ENCODE results near the gene RRP15. TPM values are rescaled to one million over a fixed set of nuclear protein-coding genes. Genes with fewer than 3 reads are reported as not detected.
A peak's percentile ranks its signal among the peaks of the same experiment; 100 is the strongest.

Gene RRP15
- total RNA-seq, 1 experiment from 2014 or later, result 25.6 TPM

DNA sequence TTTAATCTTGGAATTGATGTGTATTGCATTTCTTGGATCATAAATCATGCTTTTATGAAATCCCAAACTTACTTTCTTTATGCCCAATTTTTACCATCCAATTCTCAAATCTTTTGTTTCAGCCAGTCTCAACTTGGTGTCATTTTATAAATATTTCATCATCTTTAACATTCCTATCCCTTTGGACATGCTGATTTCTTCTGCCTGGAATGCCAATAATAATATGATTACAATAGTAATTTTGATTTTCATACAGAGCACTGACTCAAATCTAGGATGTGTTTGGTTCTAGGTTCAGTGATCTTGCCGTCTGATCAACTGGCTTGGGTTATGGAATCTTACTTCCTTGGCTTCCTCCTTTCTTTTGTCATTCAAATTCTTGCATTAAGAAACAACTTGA, 12.8 kb downstream of the RRP15 start:
- ChIA-PET POLR2A (ENCODE audit: unreplicated experiment) (no interaction called here), CTCF (no interaction called here)
- Histone ChIP-seq H3K27me3 (ENCODE audit: low read length) (no peaks in the 10 kb centered on the region), H3K9me2 (replicated peaks; ENCODE audit: low read length) (no peaks in the 10 kb centered on the region), H3K4me3 (ENCODE audit: low read length) (no peak overlapping the region), H4K20me1 (ENCODE audit: low read length) (peaks cover 13% of the 10 kb centered on the region), H3K36me3 (ENCODE audit: low read depth, low read length) (peaks cover 30% of the 10 kb centered on the region), H3K9ac (ENCODE audit: low read length) (no peak overlapping the region), H3K9me3 (ENCODE audit: low read length) (no peaks in the 10 kb centered on the region), H3K79me2 (ENCODE audit: low read length) (peaks cover 98% of the 10 kb centered on the region), H3K27ac (ENCODE audit: low read length) (no peak overlapping the region), H3K4me1 (ENCODE audit: insufficient read depth, low read length) (peaks cover 13% of the 10 kb centered on the region; the same call in 1 of the 2 replicates), H3F3A (ENCODE audit: low read length, unreplicated experiment) (no peaks in the 10 kb centered on the region), H2AFZ (ENCODE audit: low read length) (no peak overlapping the region), H3K4me2 (ENCODE audit: low read length) (no peak overlapping the region)
- DNase-seq (peak; percentile 30), ATAC-seq (no peak; the same call in 1 of the 2 replicates)
- intact Hi-C loops (cut with micrococcal nuclease), result no loop called here
- TF ChIP-seq EZH2 (IDR thresholded peaks at IDR 0.05; ENCODE audit: low read length, unreplicated experiment) (no peak), EZH2phosphoT487 (IDR thresholded peaks at IDR 0.05; ENCODE audit: borderline replicate concordance, low read length) (no peak)
- TF ChIP-seq, protein P1, sequence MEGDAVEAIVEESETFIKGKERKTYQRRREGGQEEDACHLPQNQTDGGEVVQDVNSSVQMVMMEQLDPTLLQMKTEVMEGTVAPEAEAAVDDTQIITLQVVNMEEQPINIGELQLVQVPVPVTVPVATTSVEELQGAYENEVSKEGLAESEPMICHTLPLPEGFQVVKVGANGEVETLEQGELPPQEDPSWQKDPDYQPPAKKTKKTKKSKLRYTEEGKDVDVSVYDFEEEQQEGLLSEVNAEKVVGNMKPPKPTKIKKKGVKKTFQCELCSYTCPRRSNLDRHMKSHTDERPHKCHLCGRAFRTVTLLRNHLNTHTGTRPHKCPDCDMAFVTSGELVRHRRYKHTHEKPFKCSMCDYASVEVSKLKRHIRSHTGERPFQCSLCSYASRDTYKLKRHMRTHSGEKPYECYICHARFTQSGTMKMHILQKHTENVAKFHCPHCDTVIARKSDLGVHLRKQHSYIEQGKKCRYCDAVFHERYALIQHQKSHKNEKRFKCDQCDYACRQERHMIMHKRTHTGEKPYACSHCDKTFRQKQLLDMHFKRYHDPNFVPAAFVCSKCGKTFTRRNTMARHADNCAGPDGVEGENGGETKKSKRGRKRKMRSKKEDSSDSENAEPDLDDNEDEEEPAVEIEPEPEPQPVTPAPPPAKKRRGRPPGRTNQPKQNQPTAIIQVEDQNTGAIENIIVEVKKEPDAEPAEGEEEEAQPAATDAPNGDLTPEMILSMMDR (conservative IDR thresholded peaks at IDR 0.05; ENCODE audit: low read depth, low read length), result no peak
- no TSS peak for BruUV-seq (replicated peaks)

DNA sequence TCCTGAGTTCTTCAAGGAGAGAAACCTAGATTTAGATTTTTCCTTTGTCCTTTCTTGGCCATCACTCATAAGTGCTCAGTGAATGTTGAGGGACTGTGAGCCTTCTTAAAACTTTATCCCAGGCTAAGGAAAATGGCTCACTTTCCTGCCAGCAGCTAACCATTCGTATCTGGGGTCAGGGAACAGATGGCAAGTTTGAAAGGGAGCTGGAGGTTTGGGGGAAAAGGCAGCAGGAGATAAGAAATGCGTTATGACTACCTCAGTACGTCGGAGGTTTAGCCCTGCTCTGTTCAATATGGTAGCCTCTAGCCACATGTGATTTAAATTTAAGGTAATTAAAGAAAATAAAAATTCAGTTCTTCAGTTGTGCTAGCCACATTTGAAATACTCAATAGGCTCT, 13.3 kb downstream of the RRP15 start:
- Histone ChIP-seq H3F3A (ENCODE audit: low read length, unreplicated experiment) (no peaks in the 10 kb centered on the region), H3K4me1 (ENCODE audit: insufficient read depth, low read length) (peaks cover 13% of the 10 kb centered on the region; the same call in 1 of the 2 replicates), H3K79me2 (ENCODE audit: low read length) (peaks cover 97% of the 10 kb centered on the region), H3K27me3 (ENCODE audit: low read length) (no peaks in the 10 kb centered on the region), H2AFZ (ENCODE audit: low read length) (no peak overlapping the region), H3K4me3 (ENCODE audit: low read length) (no peak overlapping the region), H3K9ac (ENCODE audit: low read length) (no peak overlapping the region), H3K4me2 (ENCODE audit: low read length) (no peak overlapping the region), H3K27ac (ENCODE audit: low read length) (no peak overlapping the region), H3K36me3 (ENCODE audit: low read depth, low read length) (peaks cover 35% of the 10 kb centered on the region), H3K9me2 (replicated peaks; ENCODE audit: low read length) (no peaks in the 10 kb centered on the region), H3K9me3 (ENCODE audit: low read length) (no peaks in the 10 kb centered on the region), H4K20me1 (ENCODE audit: low read length) (peaks cover 13% of the 10 kb centered on the region)
- ATAC-seq (no peak), DNase-seq (no peak)
- ChIA-PET CTCF (interaction anchor here (1.4 kb wide), 1 partner anchor 768 kb away, joined by 4 read pairs; no protein-coding TSS in a partner anchor), POLR2A (ENCODE audit: unreplicated experiment) (no interaction called here)
- TF ChIP-seq, protein P1 (conservative IDR thresholded peaks at IDR 0.05; ENCODE audit: low read depth, low read length), result no peak
- TF ChIP-seq EZH2phosphoT487 (IDR thresholded peaks at IDR 0.05; ENCODE audit: borderline replicate concordance, low read length) (no peak), EZH2 (IDR thresholded peaks at IDR 0.05; ENCODE audit: low read length, unreplicated experiment) (no peak)
- intact Hi-C loops (cut with micrococcal nuclease), result no loop called here
- BruUV-seq (replicated peaks), result no TSS peak

DNA sequence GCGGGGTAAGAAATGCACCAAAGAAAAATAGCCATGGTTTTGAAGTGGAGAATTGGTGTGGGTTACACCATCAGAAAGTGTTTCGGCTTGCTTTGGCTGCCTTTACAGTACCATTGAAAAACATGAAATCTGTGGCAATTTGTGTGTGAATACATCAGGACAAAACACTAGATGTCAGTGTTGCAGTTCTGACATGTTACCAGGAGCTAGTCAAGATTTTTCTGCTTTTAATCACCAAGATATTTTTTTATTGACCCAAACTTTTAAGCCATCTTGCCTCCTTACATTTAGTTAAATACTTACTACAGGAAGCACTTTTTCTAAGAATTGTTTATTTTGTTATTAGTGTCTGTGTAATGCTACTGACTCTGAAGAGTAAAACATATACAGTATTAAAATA, 14.3 kb downstream of the RRP15 start:
- H2AFZ ChIP-seq (ENCODE audit: low read length), result no peak overlapping the region
- H3K36me3 ChIP-seq (ENCODE audit: low read depth, low read length), result peaks cover 34% of the 10 kb centered on the region
- H3K4me3 ChIP-seq (ENCODE audit: low read length), result no peak overlapping the region
- H3K9me3 ChIP-seq (ENCODE audit: low read length), result no peaks in the 10 kb centered on the region
- H3K4me2 ChIP-seq (ENCODE audit: low read length), result no peak overlapping the region
- intact Hi-C loops (cut with micrococcal nuclease), result loop anchor here (1.0 kb wide), 2 partner anchors 31 to 1362 kb away; no protein-coding TSS in a partner anchor
- peaks cover 97% of the 10 kb centered on the region for H3K79me2 ChIP-seq (ENCODE audit: low read length)
- H3K9ac ChIP-seq (ENCODE audit: low read length), result no peak overlapping the region
- BruUV-seq (replicated peaks), result no TSS peak
- ChIA-PET CTCF (interaction anchor here (0.6 to 1.4 kb wide), 8 partner anchors 13 to 767 kb away, joined by 3 to 5 read pairs (median 4); partner anchors contain the start of genes RRP15 and TGFB2), POLR2A (ENCODE audit: unreplicated experiment) (no interaction called here)
- H4K20me1 ChIP-seq (ENCODE audit: low read length), result peaks cover 13% of the 10 kb centered on the region
- no peaks in the 10 kb centered on the region for H3K27me3 ChIP-seq (ENCODE audit: low read length)
- DNase-seq (peak; percentile 80), ATAC-seq (peak; percentile 86)
- H3F3A ChIP-seq (ENCODE audit: low read length, unreplicated experiment), result no peaks in the 10 kb centered on the region
- H3K27ac ChIP-seq (ENCODE audit: low read length), result no peak overlapping the region
- no peak for TF ChIP-seq EZH2phosphoT487 (IDR thresholded peaks at IDR 0.05; ENCODE audit: borderline replicate concordance, low read length)
- no peak for TF ChIP-seq EZH2 (IDR thresholded peaks at IDR 0.05; ENCODE audit: low read length, unreplicated experiment)
- TF ChIP-seq, protein P1 (conservative IDR thresholded peaks at IDR 0.05; ENCODE audit: low read depth, low read length), result peak; percentile 92
- no peaks in the 10 kb centered on the region for H3K9me2 ChIP-seq (replicated peaks; ENCODE audit: low read length)
- H3K4me1 ChIP-seq (ENCODE audit: insufficient read depth, low read length), result peaks cover 13% of the 10 kb centered on the region; the same call in 1 of the 2 replicates

All from PC-3 (cell line).